NCI-H2081 (cell line): ENCODE measurements around the gene ST8SIA4.

Experiments
- DNase-seq, 2 experiments: peaks; one replicate each; lab custom pipeline; 2025; lab: John Stamatoyannopoulos, UW

The ST8SIA4 gene

DNA sequence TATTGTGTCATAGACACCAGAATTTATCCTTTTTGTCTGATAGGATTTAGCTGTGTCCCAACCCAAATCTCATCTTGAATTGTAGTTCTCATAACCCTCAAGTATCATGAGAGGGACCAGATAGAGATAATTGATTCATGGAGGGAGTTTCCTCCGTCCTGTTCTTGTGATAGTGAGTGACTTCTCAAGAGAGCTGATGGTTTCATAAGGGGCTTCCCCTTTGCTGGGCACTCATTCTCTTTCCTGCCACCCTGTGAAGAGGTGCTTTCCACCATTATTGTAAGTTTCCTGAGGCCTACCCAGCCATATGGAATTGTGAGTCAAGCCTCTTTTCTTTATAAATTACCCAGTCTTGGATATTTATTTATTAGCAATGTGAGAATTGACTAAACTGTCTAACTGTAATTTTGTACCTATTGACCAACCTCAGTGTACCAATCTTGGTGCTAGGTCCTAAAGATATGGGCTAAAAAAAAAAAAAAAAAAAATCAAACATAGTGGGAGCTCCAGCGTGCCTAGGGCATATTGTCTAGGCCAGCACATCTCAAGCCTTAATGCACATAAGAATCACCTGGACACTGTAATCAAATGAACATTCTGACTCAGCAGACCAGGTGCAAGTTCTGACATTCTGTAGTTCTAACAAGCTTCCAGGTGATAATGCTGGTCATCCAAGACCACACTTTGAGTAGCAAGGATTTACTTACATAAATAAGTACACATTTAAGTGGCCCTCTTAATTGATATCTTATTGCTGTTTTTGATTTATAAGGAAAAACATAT, 30.5 kb downstream of the ST8SIA4 start:
- DNase-seq: no peak

- no peak for DNase-seq
Measured at GRCh38 chr5:100867039-100867562, 36.0 kb downstream of the ST8SIA4 start.

GRCh38 chr5:100864931-100865330, 38.2 kb downstream of the ST8SIA4 start:
- no peak for DNase-seq

DNA sequence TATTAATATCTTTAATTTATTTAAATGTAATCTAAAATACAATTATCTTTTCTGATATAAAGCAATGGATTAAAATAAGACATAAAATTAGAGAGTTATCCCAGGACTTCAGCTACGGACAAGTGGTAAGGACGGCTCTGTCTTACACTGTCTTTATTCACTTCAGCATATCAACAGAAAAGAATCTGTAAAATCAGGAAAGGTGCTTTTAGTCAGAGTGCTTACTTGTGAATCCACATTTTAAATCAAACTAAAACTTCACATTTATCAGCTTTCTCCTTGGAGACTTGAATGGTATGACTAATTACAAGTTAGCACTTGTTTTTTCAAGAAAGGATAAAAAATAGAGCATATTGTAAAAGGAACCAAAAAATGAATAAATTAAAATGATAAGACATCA, 39.3 kb downstream of the ST8SIA4 start:
- DNase-seq: no peak

- DNase-seq: no peak
Measured at GRCh38 chr5:100861148-100861547, 41.9 kb downstream of the ST8SIA4 start.

- DNase-seq: no peak
Measured at GRCh38 chr5:100860407-100860806, 42.7 kb downstream of the ST8SIA4 start.

GRCh38 chr5:100858987-100859545, 44.0 kb downstream of the ST8SIA4 start:
- no peak for DNase-seq

DNA sequence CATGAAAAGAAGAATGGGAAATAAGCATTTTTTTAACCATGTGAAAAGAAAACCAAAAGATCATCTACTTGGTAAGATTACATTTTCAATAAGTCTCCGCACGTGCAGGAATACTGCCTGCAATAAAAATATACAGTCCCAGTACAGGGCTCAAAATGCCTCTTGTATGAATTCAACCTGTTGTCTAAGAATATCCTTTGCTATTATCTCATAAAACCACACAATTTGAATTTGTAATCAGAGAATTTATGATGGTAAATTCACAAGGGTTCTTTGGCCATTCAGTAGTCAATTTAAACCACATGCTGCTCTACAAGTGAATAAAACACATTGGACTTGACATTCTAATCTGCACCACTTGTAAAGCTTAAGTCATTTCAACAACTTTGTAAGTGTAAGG, 46.6 kb downstream of the ST8SIA4 start:
- DNase-seq: no peak

DNA sequence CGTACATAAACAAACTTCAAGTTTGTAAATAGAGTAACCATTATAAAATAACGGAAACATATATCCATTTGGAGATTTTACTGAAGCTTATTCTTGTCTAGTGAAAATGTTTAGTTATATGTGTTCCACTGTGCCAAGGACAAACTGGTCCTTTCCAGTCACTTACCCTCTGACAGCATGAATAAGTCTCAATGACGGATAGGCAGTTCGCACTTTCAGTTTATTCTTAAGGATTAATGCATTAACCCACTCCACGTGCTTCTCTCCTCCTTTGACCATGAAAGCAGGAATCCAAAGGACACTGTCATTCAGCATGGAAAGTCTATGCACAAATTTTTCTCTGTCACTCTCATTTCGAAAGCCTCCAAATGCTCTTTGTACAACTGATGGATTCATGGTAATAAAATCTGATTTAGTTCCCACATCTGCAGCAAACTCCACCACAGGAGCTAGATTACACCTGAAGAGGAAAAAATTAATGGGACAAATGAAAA, 47.1 kb downstream of the ST8SIA4 start:
- no peak for DNase-seq

GRCh38 chr5:100855295-100855694, 47.8 kb downstream of the ST8SIA4 start:
- no peak for DNase-seq

GRCh38 chr5:100854591-100854990, 48.5 kb downstream of the ST8SIA4 start:
- DNase-seq: no peak

DNA sequence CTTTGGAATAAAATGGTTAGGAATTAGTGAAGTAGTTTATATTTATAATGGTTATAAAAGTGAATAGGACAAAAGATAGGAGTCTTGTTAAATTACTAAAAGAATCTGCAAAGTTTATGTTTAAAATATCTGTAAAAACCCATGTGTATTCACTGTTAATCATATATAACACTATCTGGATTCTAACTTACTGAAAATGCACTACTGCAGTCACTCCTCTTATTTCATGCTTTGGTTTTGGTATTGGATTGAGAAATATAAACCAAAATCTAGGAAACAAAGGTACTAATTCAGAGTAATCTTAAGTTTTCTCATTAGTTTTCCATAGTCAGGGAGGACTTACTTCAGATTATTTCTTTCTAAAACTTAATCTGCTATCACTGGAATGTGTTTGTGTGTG, 49.5 kb downstream of the ST8SIA4 start:
- DNase-seq: no peak

DNA sequence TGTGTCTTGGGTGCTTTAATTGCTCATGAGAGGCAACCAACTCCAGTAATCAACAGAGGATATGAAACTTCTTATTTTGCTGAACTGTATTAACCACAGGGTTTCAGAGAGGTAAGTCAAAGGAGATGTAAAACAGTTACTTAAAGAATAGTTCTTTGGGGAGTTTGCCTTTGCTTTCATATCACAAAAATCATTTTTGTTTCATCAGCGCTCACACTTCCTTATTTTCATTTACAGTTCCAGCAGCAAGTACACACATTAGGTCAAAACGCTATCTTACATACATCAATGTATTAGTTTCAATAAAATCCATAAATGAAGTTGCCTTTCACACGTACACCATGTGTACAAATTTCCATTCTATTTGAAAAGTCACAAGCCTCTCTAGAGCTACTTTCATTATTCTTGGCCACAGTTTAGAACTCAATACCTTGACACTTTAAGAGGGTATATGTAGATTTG, 50.1 kb downstream of the ST8SIA4 start:
- DNase-seq: no peak

- DNase-seq: no peak
Measured at GRCh38 chr5:100852051-100852450, 51.0 kb downstream of the ST8SIA4 start.

- DNase-seq: no peak
Measured at GRCh38 chr5:100846772-100847171, 56.3 kb downstream of the ST8SIA4 start.

GRCh38 chr5:100842080-100842479, 61.0 kb downstream of the ST8SIA4 start:
- no peak for DNase-seq

DNA sequence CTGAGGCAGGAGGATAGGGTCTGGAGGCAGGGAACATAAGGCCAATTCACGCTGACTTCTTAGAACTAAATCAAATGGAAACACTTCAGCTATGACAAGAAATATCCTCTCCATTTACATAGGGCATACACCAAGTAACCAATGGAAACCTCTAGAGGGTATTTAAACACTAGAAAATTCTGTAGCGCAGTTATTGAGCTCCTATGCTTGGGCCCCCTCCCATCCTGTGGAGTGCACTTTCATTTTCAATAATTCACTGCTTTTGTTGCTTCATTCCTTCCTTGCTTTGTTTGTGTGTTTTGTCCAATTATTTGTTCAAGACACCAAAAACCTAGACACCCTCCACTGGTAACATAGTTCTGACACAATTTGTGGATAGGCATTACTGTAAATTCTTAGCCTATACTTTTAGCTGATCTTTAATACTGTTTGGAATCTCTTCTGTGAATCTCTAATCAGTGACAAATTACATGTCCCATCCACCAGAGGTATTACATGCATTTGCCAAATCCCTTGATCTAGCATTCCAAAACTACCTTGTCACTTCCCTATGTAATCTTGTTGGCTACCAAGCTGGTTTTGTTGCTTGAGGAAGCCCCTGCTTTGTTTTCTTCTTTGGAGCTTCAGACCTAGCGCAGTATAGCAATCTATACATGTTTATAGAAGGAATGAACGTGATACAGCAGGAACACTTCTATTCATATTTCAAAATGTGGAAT, 61.6 kb downstream of the ST8SIA4 start:
- DNase-seq: no peak

DNA sequence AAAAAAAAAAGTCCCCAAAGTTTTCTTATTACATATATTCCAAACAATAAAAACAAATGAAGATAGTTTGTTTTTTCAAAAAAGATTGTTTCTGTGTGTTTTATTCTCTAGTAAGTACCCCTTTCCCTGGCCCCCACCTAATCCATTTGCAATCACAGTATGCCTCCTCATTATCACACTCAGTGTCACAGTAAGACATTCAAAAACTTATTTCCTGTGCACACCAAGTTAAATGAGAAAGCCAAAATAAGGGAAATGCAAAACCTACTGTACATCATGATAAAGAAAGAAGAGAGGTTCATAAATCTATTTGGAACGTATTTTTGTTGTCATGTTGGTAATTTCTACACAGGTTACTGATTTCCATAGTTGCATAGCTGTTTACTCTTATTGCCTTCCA, 62.3 kb downstream of the ST8SIA4 start:
- DNase-seq: no peak

DNA sequence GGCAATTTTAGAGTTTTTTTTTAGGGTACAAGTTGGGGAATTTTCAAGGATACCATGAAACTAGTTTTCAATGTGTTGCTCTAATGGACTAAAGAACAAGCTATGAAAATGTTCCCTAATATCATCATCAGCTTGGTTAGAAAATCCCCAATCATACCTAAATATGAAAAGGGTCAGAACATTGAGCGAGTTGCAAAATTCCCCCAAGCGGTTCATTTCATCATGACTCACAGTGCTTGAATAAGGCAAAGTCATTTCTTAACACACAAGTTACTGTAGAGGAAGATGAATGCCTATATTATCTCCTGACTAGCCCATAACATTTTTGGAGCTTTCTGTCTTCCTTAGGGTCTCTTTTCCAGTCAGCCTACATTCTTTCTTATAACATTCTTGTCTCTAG, 62.7 kb downstream of the ST8SIA4 start:
- DNase-seq: no peak

DNA sequence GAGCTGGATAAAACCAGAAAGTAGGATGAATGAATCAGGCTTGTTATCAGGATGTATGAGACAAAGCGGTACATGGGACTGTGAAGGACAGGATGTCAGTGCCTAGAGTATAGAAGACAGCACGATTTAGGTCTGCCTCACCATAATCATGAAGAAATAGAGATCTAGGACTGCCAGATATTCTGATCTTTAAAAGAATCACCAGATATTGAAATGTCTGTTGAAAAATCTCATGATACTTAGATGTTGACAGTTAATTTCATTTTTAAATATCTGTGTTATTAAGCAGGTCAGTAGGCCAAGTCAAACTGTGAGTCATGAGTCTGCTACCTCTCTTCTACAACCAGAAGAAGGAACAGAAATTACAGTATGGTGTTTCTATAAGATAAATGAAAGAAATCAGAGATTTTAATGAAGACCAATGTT, 65.0 kb downstream of the ST8SIA4 start:
- DNase-seq: no peak

DNA sequence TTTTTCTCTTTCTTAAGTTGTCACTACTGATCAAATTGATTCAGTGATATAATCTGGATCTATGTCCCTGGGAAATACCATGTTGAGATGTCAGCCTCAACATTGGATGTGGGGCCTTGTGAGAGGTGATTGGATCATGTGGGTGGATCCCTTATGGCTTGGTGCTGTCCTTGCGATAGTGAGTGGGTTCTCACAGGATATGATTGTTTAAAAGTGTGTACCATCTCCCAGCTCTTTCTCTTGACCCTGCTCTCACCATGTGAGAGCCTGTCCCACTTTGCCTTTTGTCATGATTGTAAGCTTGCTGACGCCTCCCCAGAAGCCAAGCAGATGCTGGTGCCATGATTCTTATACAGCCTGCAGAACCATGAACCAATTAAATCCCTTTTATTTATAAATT, 68.6 kb downstream of the ST8SIA4 start:
- DNase-seq: no peak
